ENCODE measurements around the gene ALG11.
"Not testable (repeated sequence)": the region's sequence is repeated elsewhere in the genome, so short reads cannot be mapped to it uniquely, and the experiment has no call there.

The ALG11 gene

GRCh38 chr13:52026246-52026626 is 14.0 kb downstream of the ALG11 start:
- Histone ChIP-seq H4K20me1 (peaks cover 18% of the 10 kb centered on the region; the same call in 1 of the 2 replicates), H3K27me3 (no peaks in the 10 kb centered on the region), H3K4me3 (no peak overlapping the region), H3K4me1 (no peaks in the 10 kb centered on the region), H3K9ac (no peak overlapping the region), H3K9me3 (no peaks in the 10 kb centered on the region), H3K27ac (no peak overlapping the region), H3K4me2 (no peak overlapping the region), H3K36me3 (peaks cover 97% of the 10 kb centered on the region)
- TF ChIP-seq Cebpa-rat (IDR thresholded peaks at IDR 0.05), result no peak

GRCh38 chr13:52027832-52028231 is 15.6 kb downstream of the ALG11 start:
- no peak overlapping the region for H3K27ac ChIP-seq
- no peak overlapping the region for H3K4me2 ChIP-seq
- H3K9ac ChIP-seq, result no peak overlapping the region
- H4K20me1 ChIP-seq, result peaks cover 13% of the 10 kb centered on the region; the same call in 1 of the 2 replicates
- H3K27me3 ChIP-seq, result no peaks in the 10 kb centered on the region
- no peaks in the 10 kb centered on the region for H3K9me3 ChIP-seq
- no peaks in the 10 kb centered on the region for H3K4me1 ChIP-seq
- no peak for TF ChIP-seq Cebpa-rat (IDR thresholded peaks at IDR 0.05)
- H3K36me3 ChIP-seq, result peaks cover 81% of the 10 kb centered on the region
- H3K4me3 ChIP-seq, result no peak overlapping the region

GRCh38 chr13:52029569-52029968 is 17.4 kb downstream of the ALG11 start:
- Histone ChIP-seq H3K36me3 (peaks cover 65% of the 10 kb centered on the region), H3K27ac (no peak overlapping the region), H3K4me2 (no peak overlapping the region), H4K20me1 (peaks cover 24% of the 10 kb centered on the region; the same call in 1 of the 2 replicates), H3K9ac (no peak overlapping the region), H3K4me3 (no peak overlapping the region), H3K9me3 (no peaks in the 10 kb centered on the region), H3K27me3 (no peaks in the 10 kb centered on the region), H3K4me1 (no peaks in the 10 kb centered on the region)
- TF ChIP-seq Cebpa-rat (IDR thresholded peaks at IDR 0.05), result no peak

- H3K27me3 ChIP-seq, H3K4me2 ChIP-seq, H3K9ac ChIP-seq, H3K4me1 ChIP-seq, H3K9me3 ChIP-seq, H3K27ac ChIP-seq, H3K4me3 ChIP-seq: not testable (repeated sequence)
- H4K20me1 ChIP-seq, result peaks cover 24% of the 10 kb centered on the region; the same call in 1 of the 2 replicates
- peaks cover 57% of the 10 kb centered on the region for H3K36me3 ChIP-seq
Observed at GRCh38 chr13:52030401-52030800, 18.2 kb downstream of the ALG11 start.

- Histone ChIP-seq H3K9ac (no peak overlapping the region), H3K4me2 (no peak overlapping the region), H3K27ac (no peak overlapping the region), H4K20me1 (0 out of 2 replicates have a peak, but pooled peaks cover 11% of the 10 kb centered on the region), H3K9me3 (no peaks in the 10 kb centered on the region), H3K4me3 (no peak overlapping the region), H3K36me3 (peaks cover 31% of the 10 kb centered on the region), H3K27me3 (no peaks in the 10 kb centered on the region), H3K4me1 (no peaks in the 10 kb centered on the region)
- no peak for TF ChIP-seq Cebpa-rat (IDR thresholded peaks at IDR 0.05)
Observed at GRCh38 chr13:52033039-52033438, 20.8 kb downstream of the ALG11 start.

GRCh38 chr13:52034616-52035226 is 22.5 kb downstream of the ALG11 start:
- no peak for TF ChIP-seq Cebpa-rat (IDR thresholded peaks at IDR 0.05)
- H3K4me3 ChIP-seq, result no peak overlapping the region
- H3K9me3 ChIP-seq, result no peaks in the 10 kb centered on the region
- H3K27ac ChIP-seq, result no peak overlapping the region
- H3K36me3 ChIP-seq, result peaks cover 14% of the 10 kb centered on the region
- no peak overlapping the region for H3K4me2 ChIP-seq
- no peak overlapping the region for H3K9ac ChIP-seq
- H3K27me3 ChIP-seq, result no peaks in the 10 kb centered on the region
- H3K4me1 ChIP-seq, result no peaks in the 10 kb centered on the region
- 0 out of 2 replicates have a peak, but pooled peaks cover 11% of the 10 kb centered on the region for H4K20me1 ChIP-seq

- H3K4me1 ChIP-seq, result no peaks in the 10 kb centered on the region
- no peaks in the 10 kb centered on the region for H3K27me3 ChIP-seq
- no peak overlapping the region for H3K4me3 ChIP-seq
- no peak for TF ChIP-seq Cebpa-rat (IDR thresholded peaks at IDR 0.05)
- H3K36me3 ChIP-seq, result peaks cover 1% of the 10 kb centered on the region; the same call in 1 of the 2 replicates
- 0 out of 2 replicates have a peak, but pooled peaks cover 11% of the 10 kb centered on the region for H4K20me1 ChIP-seq
- H3K4me2 ChIP-seq, result no peak overlapping the region
- H3K9me3 ChIP-seq, result no peaks in the 10 kb centered on the region
- H3K9ac ChIP-seq, result no peak overlapping the region
- no peak overlapping the region for H3K27ac ChIP-seq
Observed at GRCh38 chr13:52036037-52036436, 23.8 kb downstream of the ALG11 start.

- H3K36me3 ChIP-seq, result no peaks in the 10 kb centered on the region
- H3K9ac ChIP-seq, result no peak overlapping the region
- no peak overlapping the region for H3K27ac ChIP-seq
- H3K9me3 ChIP-seq, result no peaks in the 10 kb centered on the region
- no peaks in the 10 kb centered on the region for H3K4me1 ChIP-seq
- H3K27me3 ChIP-seq, result no peaks in the 10 kb centered on the region
- H3K4me3 ChIP-seq, result no peak overlapping the region
- no peaks in the 10 kb centered on the region for H4K20me1 ChIP-seq
- no peak overlapping the region for H3K4me2 ChIP-seq
- TF ChIP-seq Cebpa-rat (IDR thresholded peaks at IDR 0.05), result no peak
Observed at GRCh38 chr13:52043675-52044074, 31.5 kb downstream of the ALG11 start.

- Histone ChIP-seq H3K4me2 (no peak overlapping the region), H3K36me3 (no peaks in the 10 kb centered on the region), H3K27me3 (no peaks in the 10 kb centered on the region), H3K4me3 (no peak overlapping the region), H3K9ac (no peak overlapping the region), H3K9me3 (no peaks in the 10 kb centered on the region), H3K4me1 (no peaks in the 10 kb centered on the region), H3K27ac (no peak overlapping the region), H4K20me1 (no peaks in the 10 kb centered on the region)
- TF ChIP-seq Cebpa-rat (IDR thresholded peaks at IDR 0.05), result no peak
Observed at GRCh38 chr13:52047463-52047862, 35.3 kb downstream of the ALG11 start.

GRCh38 chr13:52048516-52048915 is 36.3 kb downstream of the ALG11 start:
- Histone ChIP-seq H4K20me1 (no peaks in the 10 kb centered on the region), H3K4me1 (no peaks in the 10 kb centered on the region), H3K9me3 (no peaks in the 10 kb centered on the region), H3K9ac (no peak overlapping the region), H3K4me3 (no peak overlapping the region), H3K27ac (no peak overlapping the region), H3K27me3 (no peaks in the 10 kb centered on the region), H3K4me2 (no peak overlapping the region), H3K36me3 (no peaks in the 10 kb centered on the region)
- TF ChIP-seq Cebpa-rat (IDR thresholded peaks at IDR 0.05), result no peak

GRCh38 chr13:52051400-52051799 is 39.2 kb downstream of the ALG11 start:
- Histone ChIP-seq H3K9me3 (no peaks in the 10 kb centered on the region), H3K27ac (no peak overlapping the region), H3K4me1 (no peaks in the 10 kb centered on the region), H3K9ac (no peak overlapping the region), H4K20me1 (no peaks in the 10 kb centered on the region), H3K4me3 (no peak overlapping the region), H3K4me2 (no peak overlapping the region), H3K36me3 (no peaks in the 10 kb centered on the region), H3K27me3 (no peaks in the 10 kb centered on the region)
- TF ChIP-seq Cebpa-rat (IDR thresholded peaks at IDR 0.05), result no peak

All from BLaER1 (cell line).